Omental fat pad (tissue), 4 donors: Measurements from ENCODE around the gene RAB15. TPM values are rescaled to one million over a fixed set of nuclear protein-coding genes. Genes with fewer than 3 reads are reported as not detected.

Experiments
- ATAC-seq: fragments of 150-250 bp; one replicate; pipeline ENCODE4 v1.9.1; 2016; ENCODE audit warnings: mild to moderate bottlenecking, moderate library complexity; ENCODE audit not compliant: low FRiP score
- DNase-seq: peaks from one replicate; pipeline ENCODE4 v3.0.0-alpha.2; 2019; ENCODE audit warnings: low spot score
- total RNA-seq, 4 donors: library from RNA; depleted of rRNA; stranded (reverse); fragments of >200 nt; gene quantifications; one replicate each; pipeline ENCODE4 v1.1.0, GENCODE V29; 2016
- TF ChIP-seq, protein P1 (sequence below), 3 donors: fragments of 450-650 bp; IDR thresholded peaks; one replicate each; pipeline ENCODE4 v1.5.1; 2016 to 2017; ENCODE audit warnings: antibody characterized with exemption in 3 of 3, mild to moderate bottlenecking in 3 of 3, moderate library complexity in 2 of 3

RAB15 gene
- total RNA-seq, 4 donors from 2014 or later: 1.6 to 3.8 (median 2.4) TPM

DNA sequence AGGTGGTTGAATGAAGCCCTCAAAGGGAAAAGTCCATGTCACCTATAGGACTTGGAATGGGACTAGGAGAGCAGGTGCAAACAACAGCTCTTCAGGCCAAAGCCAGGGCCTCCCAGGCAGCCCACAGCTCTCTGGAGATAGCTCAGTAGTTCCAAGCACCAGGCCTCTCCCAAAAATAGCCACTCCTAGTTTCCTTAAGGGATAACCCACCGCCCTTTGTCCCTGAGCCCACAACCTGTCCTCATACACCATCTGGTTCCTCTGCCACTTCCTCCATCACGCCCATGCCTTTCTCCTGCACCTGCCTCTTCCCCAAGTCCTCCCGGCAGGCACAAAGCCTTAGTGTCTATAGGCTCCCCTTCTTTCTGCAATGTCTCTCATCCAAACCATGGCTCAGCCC is 2.1 kb downstream of the RAB15 start:
- TF ChIP-seq, protein P1, sequence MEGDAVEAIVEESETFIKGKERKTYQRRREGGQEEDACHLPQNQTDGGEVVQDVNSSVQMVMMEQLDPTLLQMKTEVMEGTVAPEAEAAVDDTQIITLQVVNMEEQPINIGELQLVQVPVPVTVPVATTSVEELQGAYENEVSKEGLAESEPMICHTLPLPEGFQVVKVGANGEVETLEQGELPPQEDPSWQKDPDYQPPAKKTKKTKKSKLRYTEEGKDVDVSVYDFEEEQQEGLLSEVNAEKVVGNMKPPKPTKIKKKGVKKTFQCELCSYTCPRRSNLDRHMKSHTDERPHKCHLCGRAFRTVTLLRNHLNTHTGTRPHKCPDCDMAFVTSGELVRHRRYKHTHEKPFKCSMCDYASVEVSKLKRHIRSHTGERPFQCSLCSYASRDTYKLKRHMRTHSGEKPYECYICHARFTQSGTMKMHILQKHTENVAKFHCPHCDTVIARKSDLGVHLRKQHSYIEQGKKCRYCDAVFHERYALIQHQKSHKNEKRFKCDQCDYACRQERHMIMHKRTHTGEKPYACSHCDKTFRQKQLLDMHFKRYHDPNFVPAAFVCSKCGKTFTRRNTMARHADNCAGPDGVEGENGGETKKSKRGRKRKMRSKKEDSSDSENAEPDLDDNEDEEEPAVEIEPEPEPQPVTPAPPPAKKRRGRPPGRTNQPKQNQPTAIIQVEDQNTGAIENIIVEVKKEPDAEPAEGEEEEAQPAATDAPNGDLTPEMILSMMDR (IDR thresholded peaks at IDR 0.05): no peak
- no peak for ATAC-seq

DNA sequence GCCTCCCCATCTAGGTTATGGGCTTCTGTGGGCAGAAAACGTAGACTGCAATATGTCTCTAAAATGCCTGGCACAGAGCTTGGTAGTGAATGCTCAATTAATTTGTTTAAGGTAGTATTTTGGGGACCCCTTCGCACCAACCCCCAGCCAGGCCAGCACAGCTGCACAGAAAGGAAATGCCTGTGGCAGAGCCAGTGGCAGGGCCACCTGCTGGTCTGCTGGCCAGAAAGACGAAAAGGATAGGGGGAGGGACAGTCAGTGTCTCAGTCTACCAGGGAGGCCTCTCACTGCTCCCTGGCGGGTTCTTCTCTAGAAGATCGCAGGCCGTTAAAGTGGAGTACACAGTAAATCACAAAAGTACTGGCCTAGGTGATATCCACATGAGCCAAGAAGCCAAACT is 3.5 kb downstream of the RAB15 start:
- TF ChIP-seq, protein P1 (IDR thresholded peaks at IDR 0.05): no peak
- ATAC-seq: no peak
- DNase-seq: no peak

More for the DNA sequence above, 2.1 kb downstream of the RAB15 start:
- no peak for DNase-seq

DNA sequence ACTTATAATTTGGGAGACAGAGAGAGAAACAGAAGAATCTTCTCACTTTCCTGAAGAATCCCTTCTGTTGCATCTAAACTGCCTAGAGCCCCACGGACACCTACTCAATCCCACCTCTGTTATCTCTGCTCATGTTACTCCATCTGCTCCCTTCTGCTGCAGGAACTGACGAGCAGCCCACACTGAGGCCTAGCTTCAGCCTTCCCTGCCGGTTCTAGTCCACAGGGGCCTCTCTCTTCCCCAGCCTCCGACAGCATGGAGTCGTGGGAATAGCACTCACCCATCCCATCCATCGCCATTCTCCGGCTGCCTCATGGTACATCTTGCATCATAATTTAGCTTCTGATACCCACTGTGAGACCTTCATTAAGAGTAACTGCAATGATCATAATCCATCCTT is 4.0 kb downstream of the RAB15 start:
- ATAC-seq: no peak
- no peak for DNase-seq
- TF ChIP-seq, protein P1 (IDR thresholded peaks at IDR 0.05): no peak

DNA sequence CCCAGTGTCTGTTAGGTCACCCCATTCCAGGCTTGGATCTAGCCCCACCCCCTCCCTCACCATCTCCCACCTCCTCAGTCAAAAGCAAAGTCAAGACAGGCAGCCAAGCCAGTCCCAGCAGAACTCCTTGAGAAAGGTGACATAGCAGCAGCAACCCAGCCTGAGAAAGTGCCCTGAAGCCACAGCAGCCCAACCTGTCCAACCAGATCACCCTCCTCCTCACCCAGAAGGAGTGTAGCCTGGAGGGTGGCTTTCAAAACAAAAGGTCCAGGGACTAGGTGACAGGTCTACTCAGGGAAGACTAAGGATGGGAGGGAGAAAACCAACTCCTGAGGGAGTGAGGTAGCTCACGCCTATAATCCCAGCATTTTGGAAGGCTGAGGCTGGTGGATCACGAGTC is 5.2 kb downstream of the RAB15 start:
- TF ChIP-seq, protein P1 (IDR thresholded peaks at IDR 0.05): no peak
- no peak for ATAC-seq
- DNase-seq: no peak

GRCh38 chr14:64965356-64966000 is 6.7 kb downstream of the RAB15 start:
- ATAC-seq: no peak
- TF ChIP-seq, protein P1 (IDR thresholded peaks at IDR 0.05): no peak
- DNase-seq: no peak

DNA sequence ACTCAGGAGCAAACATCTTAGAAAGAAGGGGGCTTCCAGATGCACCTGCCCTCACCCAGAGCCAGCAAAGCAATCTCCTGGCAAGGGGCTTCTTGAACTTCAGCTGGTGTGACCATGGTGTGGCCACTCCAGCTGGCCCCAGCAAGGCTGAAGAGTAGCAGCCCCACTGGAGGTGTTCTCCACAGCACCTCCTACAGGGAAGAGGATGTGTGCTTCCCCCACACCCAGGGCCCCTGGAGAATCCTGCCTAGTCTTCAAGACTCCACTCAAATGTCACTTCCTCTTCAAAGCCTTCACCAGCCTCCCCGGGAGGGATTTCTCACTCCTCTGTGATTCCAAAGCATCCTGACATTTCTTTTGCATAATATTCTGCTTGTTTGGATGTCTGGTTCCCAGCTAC is 8.5 kb downstream of the RAB15 start:
- no peak for ATAC-seq
- no peak for DNase-seq
- TF ChIP-seq, protein P1 (IDR thresholded peaks at IDR 0.05): no peak

- TF ChIP-seq, protein P1 (IDR thresholded peaks at IDR 0.05): no peak
- DNase-seq (no peak), ATAC-seq (no peak)
Observed at GRCh38 chr14:64960762-64961276, 11.3 kb downstream of the RAB15 start.
